IPS-11a (cell line): ENCODE measurements around the gene SEMA4G.

Source experiments
- H3K4me3 ChIP-seq: one replicate; pipeline ENCODE4 v1.5.1; 2013; ENCODE audit warnings: low read depth, low read length, control low read depth

Gene SEMA4G

GRCh38 chr10:100969187-100970075 lies at the start of gene SEMA4G:
TSS of gene SEMA4G (plus strand) at chr10:100969504. CDS start at chr10:100972913, 3,409 bp downstream.
- H3K4me3 ChIP-seq = peak within 1 kb of the TSS; percentile 36

- no peak overlapping the region for H3K4me3 ChIP-seq
Measured at GRCh38 chr10:100923580-100923979, 45.7 kb upstream of the SEMA4G start.

GRCh38 chr10:100927266-100927665 lies 42.0 kb upstream of the SEMA4G start:
- no peak overlapping the region for H3K4me3 ChIP-seq

- H3K4me3 ChIP-seq = no peak overlapping the region
Measured at GRCh38 chr10:100928039-100928438, 41.3 kb upstream of the SEMA4G start.

- no peak overlapping the region for H3K4me3 ChIP-seq
Measured at GRCh38 chr10:100930368-100930767, 38.9 kb upstream of the SEMA4G start.

GRCh38 chr10:100934084-100934659 lies 35.1 kb upstream of the SEMA4G start:
- H3K4me3 ChIP-seq = no peak overlapping the region

GRCh38 chr10:100939763-100940344 lies 29.4 kb upstream of the SEMA4G start:
- no peak overlapping the region for H3K4me3 ChIP-seq

GRCh38 chr10:100942229-100942628 lies 27.1 kb upstream of the SEMA4G start:
- no peak overlapping the region for H3K4me3 ChIP-seq

GRCh38 chr10:100943508-100943907 lies 25.8 kb upstream of the SEMA4G start:
- no peak overlapping the region for H3K4me3 ChIP-seq

GRCh38 chr10:100945754-100946153 lies 23.6 kb upstream of the SEMA4G start:
- no peak overlapping the region for H3K4me3 ChIP-seq

GRCh38 chr10:100948916-100949315 lies 20.4 kb upstream of the SEMA4G start:
- no peak overlapping the region for H3K4me3 ChIP-seq

GRCh38 chr10:100960251-100960650 lies 9.1 kb upstream of the SEMA4G start:
- no peak overlapping the region for H3K4me3 ChIP-seq

GRCh38 chr10:100962351-100963080 lies 6.8 kb upstream of the SEMA4G start:
- H3K4me3 ChIP-seq = no peak overlapping the region

- no peak overlapping the region for H3K4me3 ChIP-seq
Measured at GRCh38 chr10:100963826-100964225, 5.5 kb upstream of the SEMA4G start.

GRCh38 chr10:100965820-100966219 lies 3.5 kb upstream of the SEMA4G start:
- H3K4me3 ChIP-seq = no peak overlapping the region

- no peak overlapping the region for H3K4me3 ChIP-seq
Measured at GRCh38 chr10:100966887-100967286, 2.4 kb upstream of the SEMA4G start.

GRCh38 chr10:100967332-100967731 lies 2.0 kb upstream of the SEMA4G start:
- no peak overlapping the region for H3K4me3 ChIP-seq

GRCh38 chr10:100968062-100968736 lies 1.1 kb upstream of the SEMA4G start:
- no peak overlapping the region for H3K4me3 ChIP-seq

GRCh38 chr10:100968863-100969186 lies 479 bp upstream of the SEMA4G start:
- peak overlapping the region; percentile 36 for H3K4me3 ChIP-seq

GRCh38 chr10:100970076-100970913 lies 991 bp downstream of the SEMA4G start:
- peak overlapping the region; percentile 36 for H3K4me3 ChIP-seq
